Stimulated activated CD4-positive, alpha-beta T cell treated with anti-CD3 and anti-CD28 coated beads, Interleukin-1b, Interleukin-23, amount 100 ng/mL, for 4 hours (primary cell): ENCODE results near the gene CHID1.
A peak's percentile ranks its signal among the peaks of the same experiment; 100 is the strongest.

Experiments used
- DNase-seq, 2 donors: peaks; one replicate each; pipeline ENCODE4 v3.0.0-alpha.2; 2020; ENCODE audit warnings: low read depth in 2 of 2

The CHID1 gene

GRCh38 chr11:910589-911030 lies at the start of gene CHID1:
Gene CHID1 (minus strand): TSS chr11:910810. CDS start chr11:904816, 5,994 bp downstream.
- peak; percentile 67 to 85 for DNase-seq

GRCh38 chr11:959608-960007 lies 49.0 kb upstream of the CHID1 start:
- no peak for DNase-seq

- DNase-seq: no peak
These were observed 48.4 kb upstream of the CHID1 start for GRCh38 chr11:959027-959426.

- DNase-seq: no peak
These were observed 47.5 kb upstream of the CHID1 start for GRCh38 chr11:958101-958500.

GRCh38 chr11:957212-957920 lies 46.8 kb upstream of the CHID1 start:
- no peak for DNase-seq

- no peak for DNase-seq
These were observed 44.8 kb upstream of the CHID1 start for GRCh38 chr11:955154-956063.

GRCh38 chr11:954392-955153 lies 44.0 kb upstream of the CHID1 start:
- DNase-seq: no peak

- DNase-seq: no peak
These were observed 42.9 kb upstream of the CHID1 start for GRCh38 chr11:953512-953911.

- DNase-seq: no peak
These were observed 42.1 kb upstream of the CHID1 start for GRCh38 chr11:952406-953385.

- DNase-seq: no peak
These were observed 40.9 kb upstream of the CHID1 start for GRCh38 chr11:951507-951906.

GRCh38 chr11:947744-948143 lies 37.1 kb upstream of the CHID1 start:
- DNase-seq: no peak

GRCh38 chr11:945986-946385 lies 35.4 kb upstream of the CHID1 start:
- DNase-seq: no peak

- no peak for DNase-seq
These were observed 34.3 kb upstream of the CHID1 start for GRCh38 chr11:944711-945470.

- no peak for DNase-seq
These were observed 32.2 kb upstream of the CHID1 start for GRCh38 chr11:942823-943222.

- DNase-seq: no peak
These were observed 30.0 kb upstream of the CHID1 start for GRCh38 chr11:940496-941135.

GRCh38 chr11:937841-938261 lies 27.2 kb upstream of the CHID1 start:
- no peak for DNase-seq

GRCh38 chr11:936199-936598 lies 25.6 kb upstream of the CHID1 start:
- DNase-seq: no peak

GRCh38 chr11:934527-934926 lies 23.9 kb upstream of the CHID1 start:
- DNase-seq: no peak

- DNase-seq: no peak
These were observed 23.3 kb upstream of the CHID1 start for GRCh38 chr11:933936-934335.
